ENCODE data around the gene INTS15. TPM values are rescaled to one million over a fixed set of nuclear protein-coding genes. Genes with fewer than 3 reads are reported as not detected.
A peak's percentile ranks its signal among the peaks of the same experiment; 100 is the strongest.
"Not testable (repeated sequence)": the region's sequence is repeated elsewhere in the genome, so short reads cannot be mapped to it uniquely, and the experiment has no call there.

INTS15 gene
- total RNA-seq, 1 donor from 2014 or later = 33.2 TPM

- no peak for TF ChIP-seq CTCF (IDR thresholded peaks at IDR 0.05)
Measured at GRCh38 chr7:6567886-6568285, 21.9 kb upstream of the INTS15 start.

GRCh38 chr7:6571160-6571779, 18.6 kb upstream of the INTS15 start:
- Histone ChIP-seq H3K27me3 (ENCODE audit: low read depth) (peaks cover 7% of the 10 kb centered on the region), H3K27ac (no peak overlapping the region), H3K4me3 (no peak overlapping the region), H3K4me1 (no peaks in the 10 kb centered on the region), H3K9me3 (no peaks in the 10 kb centered on the region), H3K36me3 (no peaks in the 10 kb centered on the region)
- TF ChIP-seq CTCF (IDR thresholded peaks at IDR 0.05) = no peak
- no peak for DNase-seq
- ATAC-seq = no peak
- intact Hi-C loops (cut with DNase I) = no loop called here

More at GRCh38 chr7:6567886-6568285, 21.9 kb upstream of the INTS15 start:
- intact Hi-C loops (cut with DNase I) = no loop called here
- no peak for DNase-seq
- no peak overlapping the region for H3K27ac ChIP-seq
- H3K4me1 ChIP-seq = no peaks in the 10 kb centered on the region
- no peaks in the 10 kb centered on the region for H3K9me3 ChIP-seq
- H3K36me3 ChIP-seq = no peaks in the 10 kb centered on the region
- ATAC-seq = no peak
- peaks cover 7% of the 10 kb centered on the region for H3K27me3 ChIP-seq (ENCODE audit: low read depth)
- H3K4me3 ChIP-seq = no peak overlapping the region

- intact Hi-C loops (cut with DNase I) = no loop called here
- DNase-seq (no peak), ATAC-seq (no peak)
- Histone ChIP-seq H3K4me3 (no peak overlapping the region), H3K27me3 (ENCODE audit: low read depth) (peaks cover 4% of the 10 kb centered on the region), H3K4me1 (peaks cover 8% of the 10 kb centered on the region), H3K36me3 (peaks cover 6% of the 10 kb centered on the region), H3K27ac (no peak overlapping the region), H3K9me3 (no peaks in the 10 kb centered on the region)
- TF ChIP-seq CTCF (IDR thresholded peaks at IDR 0.05) = no peak
Measured at GRCh38 chr7:6575281-6576023, 14.4 kb upstream of the INTS15 start.

GRCh38 chr7:6576024-6576866, 13.6 kb upstream of the INTS15 start:
- H3K36me3 ChIP-seq = peaks cover 14% of the 10 kb centered on the region
- DNase-seq = no peak
- intact Hi-C loops (cut with DNase I) = no loop called here
- TF ChIP-seq CTCF (IDR thresholded peaks at IDR 0.05) = no peak
- no peaks in the 10 kb centered on the region for H3K9me3 ChIP-seq
- peaks cover 8% of the 10 kb centered on the region for H3K4me1 ChIP-seq
- no peak for ATAC-seq
- peak overlapping the region; percentile 76 for H3K4me3 ChIP-seq
- peak overlapping the region; percentile 93 for H3K27ac ChIP-seq
- H3K27me3 ChIP-seq (ENCODE audit: low read depth) = no peaks in the 10 kb centered on the region

GRCh38 chr7:6576867-6577368, 12.9 kb upstream of the INTS15 start:
- intact Hi-C loops (cut with DNase I); H3K9me3 ChIP-seq; H3K4me1 ChIP-seq; ATAC-seq; H3K27me3 ChIP-seq (ENCODE audit: low read depth); DNase-seq: not testable (repeated sequence)
- Histone ChIP-seq H3K4me3 (peak overlapping the region; percentile 76), H3K36me3 (peaks cover 21% of the 10 kb centered on the region), H3K27ac (peak overlapping the region; percentile 93)

Data from lower lobe of right lung (tissue), 2 donors.